Mammary epithelial cell (primary cell): ENCODE data around the gene OR52E4.

Experiments used
- CTCF ChIP-seq, 2 donors: IDR thresholded peaks in 1 of 2; conservative IDR thresholded peaks in 1 of 2; 2 replicates each; pipeline ENCODE4 v1.5.1; 2011 to 2012; ENCODE audit warnings: inconsistent platforms in 2 of 2, low read length in 2 of 2, mild to moderate bottlenecking in 2 of 2, control low read depth in 1 of 2, low read depth in 1 of 2; ENCODE audit not compliant: insufficient read depth in 1 of 2; ENCODE audit errors: extremely low read depth in 1 of 2
- EZH2 ChIP-seq: IDR thresholded peaks from 2 replicates; pipeline ENCODE4 v1.6.1; 2012; ENCODE audit warnings: low read length, inconsistent platforms, borderline replicate concordance

GRCh38 chr11:5837695-5838094 is 42.7 kb upstream of the OR52E4 start:
- TF ChIP-seq CTCF (conservative IDR thresholded peaks at IDR 0.05 in 1 of 2, IDR thresholded peaks at IDR 0.05 in 1 of 2; ENCODE audit: extremely low read depth in 1 of 2, insufficient read depth in 1 of 2, low read depth in 1 of 2, low read length in 2 of 2) (no peak), EZH2 (no peak)
